SK-N-MC (cell line): ENCODE results near the gene KCTD19.

Experiments
- EZH2 ChIP-seq: fragments of 200-600 bp; sonication (generic); IDR thresholded peaks from one replicate; pipeline ENCODE4 v1.6.1; 2017; ENCODE audit warnings: antibody characterized with exemption
- POLR2AphosphoS5 ChIP-seq: IDR thresholded peaks from 2 replicates; pipeline ENCODE4 v1.6.1; 2012; ENCODE audit warnings: mild to moderate bottlenecking, low read depth, low read length, borderline replicate concordance

DNA sequence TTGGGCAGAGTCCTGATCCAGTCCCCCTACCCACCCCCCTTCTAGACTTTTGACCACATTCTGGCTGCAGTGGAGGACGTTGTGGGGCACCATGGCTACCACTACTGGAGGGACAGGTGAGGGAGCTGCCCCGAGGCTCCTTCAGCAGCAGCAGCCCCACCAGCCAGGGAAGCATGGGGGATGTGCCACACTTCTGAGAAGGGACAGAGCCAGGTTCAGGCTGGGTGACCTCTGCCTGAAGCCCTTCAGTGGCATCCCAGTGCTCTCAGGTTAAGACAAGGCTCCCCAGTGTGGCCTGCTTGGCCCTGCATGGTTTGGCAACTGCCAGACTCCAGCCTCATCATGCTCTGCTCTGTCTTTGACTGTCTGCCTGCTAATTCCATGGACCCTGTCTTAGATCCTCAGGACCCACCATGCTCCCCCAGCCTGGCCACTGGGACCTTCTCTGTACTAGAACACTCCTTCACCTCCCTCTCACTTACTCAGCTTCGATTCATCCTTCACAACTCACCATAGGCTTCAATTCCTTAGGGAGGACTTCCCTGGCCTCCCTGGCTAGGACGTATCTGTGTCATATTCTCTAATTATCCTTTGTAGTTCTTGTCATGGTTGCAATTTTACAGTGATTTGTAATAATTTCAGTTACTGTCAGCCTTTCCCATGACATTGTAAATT lies 68.9 kb downstream of the KCTD19 start:
- TF ChIP-seq POLR2AphosphoS5 (no peak), EZH2 (no peak)
